PC-3 (cell line): Measurements from ENCODE around the gene DENND2A. TPM values are rescaled to one million over a fixed set of nuclear protein-coding genes. Genes with fewer than 3 reads are reported as not detected.

Experiments used
- ATAC-seq: fragments of 200-7000 bp; cut with Tn5 transposase; 2 replicates; pipeline ENCODE4 v1.9.1; 2020; ENCODE audit warnings: mild to moderate bottlenecking, moderate library complexity
- BruUV-seq: library from RNA; stranded (reverse); fragments of 400-500 nt; replicated peaks from 2 replicates; lab custom pipeline; 2021; lab: Mats Ljungman, UMichigan
- CTCF ChIA-PET: fragments of 300-600 bp; sonication (Branson Sonifier 250); formaldehyde crosslinking; loops from one replicate; lab custom pipeline; 2022; ENCODE audit warnings: antibody characterized with exemption; lab: Charles Lee
- POLR2A ChIA-PET: fragments of 300-600 bp; sonication (Branson Sonifier 250); formaldehyde crosslinking; loops from one replicate; lab custom pipeline; 2022; ENCODE audit warnings: antibody characterized with exemption; ENCODE audit not compliant: unreplicated experiment; lab: Charles Lee
- DNase-seq: peaks from one replicate; pipeline ENCODE4 v3.0.0-alpha.2; 2015
- H2AFZ ChIP-seq: fragments of 300-600 bp; sonication (generic); 2 replicates; pipeline ENCODE4 v1.6.0; 2016; ENCODE audit warnings: antibody characterized with exemption, low read length
- H3F3A ChIP-seq: fragments of 300-600 bp; sonication (generic); one replicate; pipeline ENCODE4 v1.6.0; 2017; ENCODE audit warnings: antibody characterized with exemption, low read length, control low read depth, mild to moderate bottlenecking; ENCODE audit not compliant: unreplicated experiment
- H3K27ac ChIP-seq: fragments of 300-600 bp; sonication (generic); 2 replicates; pipeline ENCODE4 v1.5.1; 2016; ENCODE audit warnings: mild to moderate bottlenecking, low read length
- H3K27me3 ChIP-seq: fragments of 300-600 bp; sonication (generic); 2 replicates; pipeline ENCODE4 v1.6.1; 2016; ENCODE audit warnings: low read length, mixed read lengths
- H3K36me3 ChIP-seq: fragments of 300-600 bp; sonication (generic); 2 replicates; pipeline ENCODE4 v1.6.1; 2016; ENCODE audit warnings: low read depth, mixed run types, low read length, mixed read lengths
- H3K4me1 ChIP-seq: fragments of 300-600 bp; sonication (generic); 2 replicates; pipeline ENCODE4 v1.5.1; 2016; ENCODE audit warnings: low read length; ENCODE audit not compliant: insufficient read depth
- H3K4me2 ChIP-seq: fragments of 300-600 bp; sonication (generic); 2 replicates; pipeline ENCODE4 v1.6.0; 2016; ENCODE audit warnings: low read length
- H3K4me3 ChIP-seq: fragments of 300-600 bp; sonication (generic); 2 replicates; pipeline ENCODE4 v1.5.1; 2016; ENCODE audit warnings: mild to moderate bottlenecking, low read length, mixed read lengths
- H3K79me2 ChIP-seq: fragments of 300-600 bp; sonication (generic); 2 replicates; pipeline ENCODE4 v1.6.1; 2017; ENCODE audit warnings: low read length, mixed read lengths
- H3K9ac ChIP-seq: fragments of 300-600 bp; sonication (generic); 2 replicates; pipeline ENCODE4 v1.6.0; 2016; ENCODE audit warnings: mild to moderate bottlenecking, low read length
- H3K9me2 ChIP-seq: fragments of 300-600 bp; sonication (generic); replicated peaks from 2 replicates; pipeline ENCODE4 v1.6.1; 2016; ENCODE audit warnings: mixed run types, low read length, mixed read lengths
- H3K9me3 ChIP-seq: fragments of 300-600 bp; sonication (generic); 2 replicates; pipeline ENCODE4 v1.6.1; 2016; ENCODE audit warnings: low read length, mixed read lengths
- H4K20me1 ChIP-seq: fragments of 300-600 bp; sonication (generic); 2 replicates; pipeline ENCODE4 v1.6.1; 2016; ENCODE audit warnings: low read length, mixed read lengths
- CTCF ChIP-seq: fragments of 300-600 bp; sonication (generic); conservative IDR thresholded peaks from 2 replicates; pipeline ENCODE4 v1.5.1; 2017; ENCODE audit warnings: antibody characterized with exemption, low read depth, mild to moderate bottlenecking, low read length
- EZH2 ChIP-seq: fragments of 300-600 bp; sonication (generic); IDR thresholded peaks from one replicate; pipeline ENCODE4 v1.6.1; 2017; ENCODE audit warnings: antibody characterized with exemption, mild to moderate bottlenecking, low read length; ENCODE audit not compliant: unreplicated experiment
- EZH2phosphoT487 ChIP-seq: fragments of 300-600 bp; sonication (generic); IDR thresholded peaks from 2 replicates; pipeline ENCODE4 v1.6.1; 2018; ENCODE audit warnings: mild to moderate bottlenecking, antibody characterized with exemption, low read length, borderline replicate concordance
- intact Hi-C: fragments of 100-400 bp; cut with micrococcal nuclease; formaldehyde crosslinking; loops from 2 replicates; pipeline ENCODE4 v1.9.0; 2023
- total RNA-seq: library from RNA; depleted of rRNA; stranded (reverse); fragments of >200 nt; gene quantifications from 2 replicates; pipeline ENCODE4 v1.2.3, GENCODE V29; 2014

DENND2A gene
- total RNA-seq, 1 experiment from 2014 or later = 8.9 TPM

GRCh38 chr7:140609646-140610045, 31.0 kb downstream of the DENND2A start:
- CTCF ChIA-PET = no interaction called here
- H3K4me2 ChIP-seq = peak overlapping the region; percentile 21; the same call in 1 of the 2 replicates
- H3K4me1 ChIP-seq = peaks cover 55% of the 10 kb centered on the region
- no peaks in the 10 kb centered on the region for H3K79me2 ChIP-seq
- intact Hi-C loops = loop anchor here (5.0 kb wide), 2 partner anchors 42 to 43 kb away; no protein-coding TSS in a partner anchor
- TF ChIP-seq CTCF (no peak), EZH2phosphoT487 (no peak), EZH2 (no peak)
- BruUV-seq = no TSS peak
- ATAC-seq (peak; percentile 39), DNase-seq (peak; percentile 71)
- no peaks in the 10 kb centered on the region for H3K9me2 ChIP-seq
- H3K27me3 ChIP-seq = no peaks in the 10 kb centered on the region
- no peaks in the 10 kb centered on the region for H3K9me3 ChIP-seq
- POLR2A ChIA-PET = no interaction called here
- H3K9ac ChIP-seq = peak overlapping the region; percentile 54
- H3F3A ChIP-seq = no peaks in the 10 kb centered on the region
- no peak overlapping the region for H3K4me3 ChIP-seq
- H2AFZ ChIP-seq = no peak overlapping the region
- H3K36me3 ChIP-seq = no peaks in the 10 kb centered on the region
- peak overlapping the region; percentile 96 for H3K27ac ChIP-seq
- no peaks in the 10 kb centered on the region for H4K20me1 ChIP-seq

DNA sequence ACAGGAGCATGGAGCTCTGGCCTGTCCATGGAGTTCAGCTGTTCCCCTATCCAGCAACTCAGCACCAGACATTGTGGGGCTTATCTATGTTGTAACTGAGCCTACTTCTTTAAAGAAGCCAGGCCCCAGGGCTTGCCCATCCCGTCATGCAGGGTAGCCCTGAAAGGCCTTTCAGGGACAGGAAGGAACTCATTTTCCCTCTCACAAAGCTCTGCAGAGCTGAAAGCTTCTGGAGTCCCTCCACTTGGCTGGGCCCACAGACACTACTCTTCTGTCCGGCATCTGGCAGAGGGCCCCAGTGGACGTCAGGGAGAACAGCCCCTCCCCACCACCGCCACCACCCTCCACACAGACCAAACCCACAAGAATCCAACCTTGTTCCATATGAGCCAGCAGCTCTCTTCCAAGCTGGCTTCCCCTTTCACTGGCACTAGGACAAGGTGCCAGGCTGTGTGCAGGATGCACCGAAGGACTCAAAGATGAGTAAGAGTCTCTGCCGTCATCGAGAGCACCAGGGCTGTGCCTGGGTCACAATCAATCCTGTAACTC, 33.1 kb downstream of the DENND2A start:
- no peaks in the 10 kb centered on the region for H3K9me2 ChIP-seq
- H3K9ac ChIP-seq = peak overlapping the region; percentile 58
- TF ChIP-seq EZH2phosphoT487 (no peak), EZH2 (no peak), CTCF (no peak)
- peak overlapping the region; percentile 96 for H3K27ac ChIP-seq
- no peaks in the 10 kb centered on the region for H4K20me1 ChIP-seq
- no peak overlapping the region for H3K4me2 ChIP-seq
- POLR2A ChIA-PET = interaction anchor here (0.5 kb wide), 1 partner anchor 33 kb away, joined by 4 read pairs; the partner anchor contains the start of gene DENND2A
- no TSS peak for BruUV-seq
- H3K9me3 ChIP-seq = no peaks in the 10 kb centered on the region
- ATAC-seq (peak; percentile 52), DNase-seq (peak; percentile 80)
- peak overlapping the region; percentile 3; the same call in 1 of the 2 replicates for H2AFZ ChIP-seq
- intact Hi-C loops = loop anchor here (5.0 kb wide), 2 partner anchors 40 to 45 kb away; no protein-coding TSS in a partner anchor
- no peak overlapping the region for H3K4me3 ChIP-seq
- no peaks in the 10 kb centered on the region for H3F3A ChIP-seq
- H3K4me1 ChIP-seq = peaks cover 69% of the 10 kb centered on the region
- no peaks in the 10 kb centered on the region for H3K36me3 ChIP-seq
- no peaks in the 10 kb centered on the region for H3K27me3 ChIP-seq
- CTCF ChIA-PET = interaction anchor here (0.8 kb wide), 1 partner anchor 90 kb away, joined by 9 read pairs; no protein-coding TSS in a partner anchor
- H3K79me2 ChIP-seq = no peaks in the 10 kb centered on the region; the same call in 1 of the 2 replicates

- no peaks in the 10 kb centered on the region for H3F3A ChIP-seq
- H3K27me3 ChIP-seq = no peaks in the 10 kb centered on the region
- peak overlapping the region; percentile 96 for H3K27ac ChIP-seq
- no peaks in the 10 kb centered on the region for H3K9me3 ChIP-seq
- H3K4me1 ChIP-seq = peaks cover 62% of the 10 kb centered on the region
- intact Hi-C loops = loop anchor here (1.0 to 5.0 kb wide), 3 partner anchors 38 to 86 kb away; no protein-coding TSS in a partner anchor
- no peaks in the 10 kb centered on the region for H3K36me3 ChIP-seq
- no peaks in the 10 kb centered on the region; the same call in 1 of the 2 replicates for H3K79me2 ChIP-seq
- ATAC-seq (peak; percentile 69), DNase-seq (peak; percentile 85)
- H3K9ac ChIP-seq = peak overlapping the region; percentile 82
- no peaks in the 10 kb centered on the region for H3K9me2 ChIP-seq
- H2AFZ ChIP-seq = peak overlapping the region; percentile 27; the same call in 1 of the 2 replicates
- H4K20me1 ChIP-seq = no peaks in the 10 kb centered on the region
- CTCF ChIA-PET = interaction anchor here (0.5 kb wide), 1 partner anchor 8 kb away, joined by 3 read pairs; no protein-coding TSS in a partner anchor
- peak overlapping the region; percentile 2; the same call in 1 of the 2 replicates for H3K4me3 ChIP-seq
- BruUV-seq = no TSS peak
- peak overlapping the region; percentile 68 for H3K4me2 ChIP-seq
- POLR2A ChIA-PET = no interaction called here
- TF ChIP-seq CTCF (peak; percentile 29; the same call in 1 of the 2 replicates), EZH2phosphoT487 (no peak)
Measured at GRCh38 chr7:140605337-140605736, 35.3 kb downstream of the DENND2A start.
